ENCODE results near the gene ZCCHC9.
"Not testable (repeated sequence)": the region's sequence is repeated elsewhere in the genome, so short reads cannot be mapped to it uniquely, and the experiment has no call there.

The ZCCHC9 gene

GRCh38 chr5:81317536-81317935 is 16.1 kb downstream of the ZCCHC9 start:
- no peak overlapping the region for H3K27ac ChIP-seq
- no peak overlapping the region for H3K4me2 ChIP-seq
- no peaks in the 10 kb centered on the region for H3K9me3 ChIP-seq
- H3K36me3 ChIP-seq = peaks cover 6% of the 10 kb centered on the region; the same call in 1 of the 2 replicates
- H3K9ac ChIP-seq = no peak overlapping the region
- H3K4me3 ChIP-seq = no peak overlapping the region
- no peak for TF ChIP-seq Cebpa-rat (IDR thresholded peaks at IDR 0.05)
- no peaks in the 10 kb centered on the region for H4K20me1 ChIP-seq
- H3K4me1 ChIP-seq = no peaks in the 10 kb centered on the region
- H3K27me3 ChIP-seq = no peaks in the 10 kb centered on the region

DNA sequence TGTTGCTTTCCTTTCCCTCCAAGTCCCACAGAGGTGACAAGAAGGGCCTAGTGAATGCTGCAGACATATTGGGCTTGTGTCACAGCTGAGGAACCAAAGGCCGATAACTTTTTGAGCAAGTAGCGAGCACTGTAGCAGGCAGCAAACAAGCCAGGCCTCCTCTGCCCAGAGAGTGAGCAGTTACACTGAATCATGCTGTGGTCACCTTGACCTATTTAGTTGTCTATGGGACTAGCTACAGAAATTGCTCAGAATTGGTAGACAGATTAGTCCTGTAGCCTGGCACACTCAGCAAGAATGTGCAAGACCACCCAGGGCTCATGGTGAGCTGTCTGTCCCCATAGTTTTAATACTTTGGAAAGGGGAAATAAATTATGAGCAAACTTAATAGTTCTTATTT is 25.2 kb downstream of the ZCCHC9 start:
- Histone ChIP-seq H4K20me1 (no peaks in the 10 kb centered on the region), H3K36me3 (no peaks in the 10 kb centered on the region), H3K4me2 (no peak overlapping the region), H3K27me3 (no peaks in the 10 kb centered on the region), H3K27ac (no peak overlapping the region), H3K4me3 (no peak overlapping the region), H3K9me3 (no peaks in the 10 kb centered on the region), H3K4me1 (no peaks in the 10 kb centered on the region), H3K9ac (no peak overlapping the region)
- no peak for TF ChIP-seq Cebpa-rat (IDR thresholded peaks at IDR 0.05)

- H3K9me3 ChIP-seq = peaks cover 22% of the 10 kb centered on the region
- H3K9ac ChIP-seq = no peak overlapping the region
- no peaks in the 10 kb centered on the region for H3K4me1 ChIP-seq
- no peak overlapping the region for H3K4me3 ChIP-seq
- H3K27me3 ChIP-seq = no peaks in the 10 kb centered on the region
- no peak for TF ChIP-seq Cebpa-rat (IDR thresholded peaks at IDR 0.05)
- H3K36me3 ChIP-seq = no peaks in the 10 kb centered on the region
- H3K4me2 ChIP-seq = no peak overlapping the region
- no peak overlapping the region for H3K27ac ChIP-seq
- H4K20me1 ChIP-seq = no peaks in the 10 kb centered on the region
These were observed 33.1 kb downstream of the ZCCHC9 start for GRCh38 chr5:81334304-81335061.

DNA sequence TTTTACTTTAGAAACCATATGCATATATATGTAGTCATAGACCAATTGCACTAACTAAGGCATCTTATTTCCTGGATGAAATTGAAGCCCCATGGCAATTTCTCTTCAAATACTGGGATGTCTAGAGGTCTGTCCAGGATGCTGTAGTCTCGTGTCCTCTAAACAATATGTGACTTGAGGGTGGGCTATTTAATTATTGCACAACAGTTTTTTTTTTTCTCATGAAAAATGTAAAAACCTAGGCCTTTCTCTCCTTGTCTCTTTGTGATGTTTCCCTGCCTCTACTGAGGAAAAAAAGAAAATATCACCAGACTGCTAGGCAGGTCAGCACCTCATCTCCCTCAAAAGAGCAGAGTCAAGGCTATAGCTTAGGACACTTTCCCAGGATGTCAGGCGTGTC is 34.6 kb downstream of the ZCCHC9 start:
- H3K27ac ChIP-seq = no peak overlapping the region
- peaks cover 22% of the 10 kb centered on the region for H3K9me3 ChIP-seq
- no peak overlapping the region for H3K4me2 ChIP-seq
- H3K4me3 ChIP-seq = no peak overlapping the region
- no peak overlapping the region for H3K9ac ChIP-seq
- no peaks in the 10 kb centered on the region for H3K4me1 ChIP-seq
- H3K36me3 ChIP-seq = no peaks in the 10 kb centered on the region
- no peaks in the 10 kb centered on the region for H3K27me3 ChIP-seq
- peak; percentile 32; the same call in 1 of the 2 replicates for TF ChIP-seq Cebpa-rat (IDR thresholded peaks at IDR 0.05)
- H4K20me1 ChIP-seq = no peaks in the 10 kb centered on the region

GRCh38 chr5:81336556-81336955 is 35.2 kb downstream of the ZCCHC9 start:
- Histone ChIP-seq H3K4me3 (no peak overlapping the region), H3K9ac (no peak overlapping the region), H3K36me3 (no peaks in the 10 kb centered on the region), H3K4me2 (no peak overlapping the region), H3K9me3 (peaks cover 22% of the 10 kb centered on the region), H4K20me1 (no peaks in the 10 kb centered on the region), H3K27ac (no peak overlapping the region), H3K27me3 (no peaks in the 10 kb centered on the region), H3K4me1 (no peaks in the 10 kb centered on the region)
- TF ChIP-seq Cebpa-rat (IDR thresholded peaks at IDR 0.05) = no peak

GRCh38 chr5:81337803-81338202 is 36.4 kb downstream of the ZCCHC9 start:
- no peak overlapping the region for H3K27ac ChIP-seq
- H3K4me1 ChIP-seq = no peaks in the 10 kb centered on the region
- no peak overlapping the region for H3K9ac ChIP-seq
- no peak overlapping the region for H3K4me2 ChIP-seq
- no peak for TF ChIP-seq Cebpa-rat (IDR thresholded peaks at IDR 0.05)
- no peaks in the 10 kb centered on the region for H3K27me3 ChIP-seq
- H4K20me1 ChIP-seq = no peaks in the 10 kb centered on the region
- H3K9me3 ChIP-seq = peaks cover 22% of the 10 kb centered on the region
- no peak overlapping the region for H3K4me3 ChIP-seq
- no peaks in the 10 kb centered on the region for H3K36me3 ChIP-seq

DNA sequence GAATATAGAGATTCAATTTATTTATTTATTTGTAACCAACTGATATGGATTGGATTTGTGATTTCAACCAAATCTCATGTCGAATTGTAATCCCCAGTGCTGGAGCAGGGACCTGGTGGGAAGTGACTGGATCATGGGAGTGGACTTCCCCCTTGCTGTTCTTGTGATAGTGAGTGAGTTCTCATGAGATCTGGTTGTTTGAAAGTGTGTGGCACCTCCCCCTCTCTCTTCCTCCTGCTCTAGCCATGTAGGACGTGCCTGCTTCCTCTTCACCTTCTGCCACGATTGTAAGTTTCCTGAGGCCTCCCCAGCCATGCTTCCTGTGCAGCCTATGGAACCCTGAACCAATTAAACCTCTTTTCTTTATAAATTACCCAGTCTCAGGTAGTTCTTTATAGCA is 36.8 kb downstream of the ZCCHC9 start:
- not testable (repeated sequence) for H3K36me3 ChIP-seq

DNA sequence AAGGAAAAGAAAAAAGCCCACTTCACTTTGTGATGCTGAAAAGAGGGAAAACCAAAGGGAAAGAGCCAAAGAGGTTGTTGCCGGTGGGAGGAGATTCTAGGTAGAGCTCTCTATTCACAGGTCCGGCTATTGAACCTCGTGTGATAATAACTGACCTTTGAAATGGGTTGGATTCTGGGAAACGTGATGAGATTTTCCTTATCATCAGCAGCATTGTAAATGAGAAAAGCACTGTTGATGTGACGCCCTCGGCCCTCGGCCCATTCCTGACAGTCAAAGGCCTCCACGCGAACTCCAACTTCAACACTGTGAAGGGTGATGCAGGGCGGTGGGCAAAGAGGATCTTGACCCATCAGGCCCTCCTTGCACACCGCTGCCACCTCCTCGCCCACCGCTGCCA is 43.3 kb downstream of the ZCCHC9 start:
- no peak overlapping the region for H3K27ac ChIP-seq
- H3K36me3 ChIP-seq = no peaks in the 10 kb centered on the region
- H3K9me3 ChIP-seq = no peaks in the 10 kb centered on the region
- no peak for TF ChIP-seq Cebpa-rat (IDR thresholded peaks at IDR 0.05)
- H4K20me1 ChIP-seq = no peaks in the 10 kb centered on the region
- H3K9ac ChIP-seq = no peak overlapping the region
- H3K4me2 ChIP-seq = no peak overlapping the region
- no peaks in the 10 kb centered on the region for H3K4me1 ChIP-seq
- no peak overlapping the region for H3K4me3 ChIP-seq
- no peaks in the 10 kb centered on the region for H3K27me3 ChIP-seq

More for the DNA sequence above, 36.8 kb downstream of the ZCCHC9 start:
- not testable (repeated sequence) for H3K4me3 ChIP-seq, H3K27ac ChIP-seq, H3K4me1 ChIP-seq, H3K4me2 ChIP-seq, H4K20me1 ChIP-seq, H3K27me3 ChIP-seq, H3K9ac ChIP-seq
- peaks cover 22% of the 10 kb centered on the region for H3K9me3 ChIP-seq

DNA sequence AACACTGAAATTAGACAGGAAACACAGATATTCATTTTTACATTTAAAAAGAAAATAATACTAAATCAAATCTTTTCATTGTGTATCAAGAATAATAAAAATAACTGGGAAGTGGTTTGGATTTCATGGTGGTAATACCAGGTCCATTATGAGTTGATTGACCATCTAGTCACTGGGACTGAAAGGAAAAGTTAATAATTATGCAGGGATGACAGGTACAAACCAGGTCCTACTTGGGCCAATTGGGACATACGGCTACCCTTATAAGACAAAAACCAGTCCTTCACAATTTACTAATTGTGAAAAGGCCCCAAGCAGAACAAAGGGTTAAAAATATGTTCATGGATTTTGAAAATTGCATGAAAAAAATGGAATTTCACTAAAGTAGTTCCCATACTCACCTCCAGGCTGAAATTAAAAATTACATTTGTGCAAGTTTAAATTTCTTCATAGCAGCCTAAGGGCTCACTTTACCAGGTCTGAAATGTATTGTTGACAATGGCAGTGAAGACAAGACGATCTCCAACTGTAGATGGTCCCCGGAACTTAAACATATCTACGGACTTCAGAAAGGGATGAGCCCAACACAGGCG is 44.1 kb downstream of the ZCCHC9 start:
- Histone ChIP-seq H3K36me3 (no peaks in the 10 kb centered on the region), H3K27ac (no peak overlapping the region), H3K4me1 (no peaks in the 10 kb centered on the region), H3K4me3 (no peak overlapping the region), H3K4me2 (no peak overlapping the region), H3K27me3 (no peaks in the 10 kb centered on the region), H3K9me3 (no peaks in the 10 kb centered on the region), H3K9ac (no peak overlapping the region), H4K20me1 (no peaks in the 10 kb centered on the region)
- TF ChIP-seq Cebpa-rat (IDR thresholded peaks at IDR 0.05) = no peak

GRCh38 chr5:81349161-81349560 is 47.8 kb downstream of the ZCCHC9 start:
- no peak for TF ChIP-seq Cebpa-rat (IDR thresholded peaks at IDR 0.05)
- Histone ChIP-seq H3K27me3 (no peaks in the 10 kb centered on the region), H3K4me1 (no peaks in the 10 kb centered on the region), H3K4me2 (no peak overlapping the region), H3K9me3 (no peaks in the 10 kb centered on the region), H3K36me3 (no peaks in the 10 kb centered on the region), H3K4me3 (no peak overlapping the region), H3K27ac (no peak overlapping the region), H4K20me1 (no peaks in the 10 kb centered on the region), H3K9ac (no peak overlapping the region)

Measured in BLaER1 (cell line).